HG02885 (cell line): ENCODE data around the gene PBXIP1.
"Not testable (repeated sequence)": the region's sequence is repeated elsewhere in the genome, so short reads cannot be mapped to it uniquely, and the experiment has no call there.

Experiments
- ATAC-seq: cut with Tn5 transposase; IDR thresholded peaks from one replicate; pipeline ENCODE4 v1.9.1; 2021; ENCODE audit warnings: mild to moderate bottlenecking; ENCODE audit not compliant: unreplicated experiment, poor library complexity

Gene PBXIP1

GRCh38 chr1:154994591-154994990, 38.7 kb upstream of the PBXIP1 start:
- no peak for ATAC-seq

GRCh38 chr1:154994269-154994587, 38.3 kb upstream of the PBXIP1 start:
- no peak for ATAC-seq

- ATAC-seq: no peak
Measured at GRCh38 chr1:154993572-154994268, 37.8 kb upstream of the PBXIP1 start, which contains the start of gene LENEP. Gene LENEP (plus strand): TSS chr1:154993586. CDS start chr1:154993608, 22 bp downstream.

GRCh38 chr1:154992721-154993571, 37.0 kb upstream of the PBXIP1 start:
- ATAC-seq: no peak

GRCh38 chr1:154990276-154990675, 34.4 kb upstream of the PBXIP1 start:
- no peak for ATAC-seq

- ATAC-seq: no peak
Measured at GRCh38 chr1:154989195-154989860, 33.4 kb upstream of the PBXIP1 start.

- ATAC-seq: no peak
Measured at GRCh38 chr1:154988058-154988954, 32.4 kb upstream of the PBXIP1 start.

- ATAC-seq: no peak
Measured at GRCh38 chr1:154987326-154987725, 31.4 kb upstream of the PBXIP1 start.

GRCh38 chr1:154986736-154987135, 30.8 kb upstream of the PBXIP1 start:
- not testable (repeated sequence) for ATAC-seq

- no peak for ATAC-seq
Measured at GRCh38 chr1:154983776-154984466, 28.0 kb upstream of the PBXIP1 start.

GRCh38 chr1:154982897-154983648, 27.2 kb upstream of the PBXIP1 start, which contains the start of gene FLAD1:
Gene FLAD1 (plus strand): TSS chr1:154983344. CDS start chr1:154983695, 351 bp downstream.
- ATAC-seq: peak; percentile 99

- no peak for ATAC-seq
Measured at GRCh38 chr1:154982341-154982740, 26.4 kb upstream of the PBXIP1 start.

- ATAC-seq: no peak
Measured at GRCh38 chr1:154978360-154978759, 22.5 kb upstream of the PBXIP1 start.

- not testable (repeated sequence) for ATAC-seq
Measured at GRCh38 chr1:154977762-154978161, 21.9 kb upstream of the PBXIP1 start.

- ATAC-seq: no peak
Measured at GRCh38 chr1:154975409-154976059, 19.6 kb upstream of the PBXIP1 start.

GRCh38 chr1:154974808-154975408, 19.0 kb upstream of the PBXIP1 start:
- ATAC-seq: peak; percentile 52

- ATAC-seq: peak; percentile 83
Measured at GRCh38 chr1:154974102-154974807, 18.4 kb upstream of the PBXIP1 start, which contains the start of gene CKS1B. Gene CKS1B (plus strand): TSS chr1:154974681. CDS start chr1:154974746, 65 bp downstream.
